LHCN-M2 (cell line): ENCODE data around the gene RHOXF2B. TPM values are rescaled to one million over a fixed set of nuclear protein-coding genes. Genes with fewer than 3 reads are reported as not detected.

Source experiments
- total RNA-seq: library from RNA; depleted of rRNA; stranded (reverse); fragments of >200 nt; gene quantifications from 2 replicates; pipeline ENCODE4 v1.2.3, GENCODE V29; 2014; rRNA removed

The RHOXF2B gene
- total RNA-seq, 1 experiment from 2014 or later = not detected

Other genes with a start within 250 kb of the RHOXF2B start
- gene UPF3B, start 224.7 kb downstream of the RHOXF2B start, total RNA-seq = 2.4 and 3.7 TPM in 2 replicates
- 15.9 and 17.6 TPM in 2 replicates for gene RNF113A, start 206.0 kb downstream of the RHOXF2B start, total RNA-seq
- gene NDUFA1, start 205.9 kb downstream of the RHOXF2B start, total RNA-seq = 41.2 and 44.5 TPM in 2 replicates
- gene AKAP14, start 181.8 kb downstream of the RHOXF2B start, total RNA-seq = not detected in 2 replicates
- gene NKAP, start 133.9 kb downstream of the RHOXF2B start, total RNA-seq = 4.2 and 4.8 TPM in 2 replicates
- gene RHOXF1, start 38.2 kb upstream of the RHOXF2B start, total RNA-seq = not detected in 2 replicates
- gene RHOXF2, start 80.9 kb upstream of the RHOXF2B start, total RNA-seq = not detected in 2 replicates
- 16.4 and 18.1 TPM in 2 replicates for gene ZBTB33, start 173.1 kb upstream of the RHOXF2B start, total RNA-seq
- 0.06 and 0.17 TPM in 2 replicates for gene TMEM255A, start 233.8 kb upstream of the RHOXF2B start, total RNA-seq